Forelimb muscle (tissue), 1 donor: ENCODE measurements around the gene ECI1. TPM values are rescaled to one million over a fixed set of nuclear protein-coding genes. Genes with fewer than 3 reads are reported as not detected.

ENCODE experiments used
- DNase-seq: peaks from one replicate; pipeline ENCODE4 v3.0.0-alpha.2; 2013; ENCODE audit warnings: low read depth
- polyA plus RNA-seq: library from polyadenylated mRNA; unstranded; fragments of 120-200 nt; gene quantifications from one replicate; pipeline ENCODE4 v1.2.1, GENCODE V29; 2013; ENCODE audit not compliant: insufficient read length

ECI1 gene
- polyA plus RNA-seq, 1 donor: 56.3 TPM

DNA sequence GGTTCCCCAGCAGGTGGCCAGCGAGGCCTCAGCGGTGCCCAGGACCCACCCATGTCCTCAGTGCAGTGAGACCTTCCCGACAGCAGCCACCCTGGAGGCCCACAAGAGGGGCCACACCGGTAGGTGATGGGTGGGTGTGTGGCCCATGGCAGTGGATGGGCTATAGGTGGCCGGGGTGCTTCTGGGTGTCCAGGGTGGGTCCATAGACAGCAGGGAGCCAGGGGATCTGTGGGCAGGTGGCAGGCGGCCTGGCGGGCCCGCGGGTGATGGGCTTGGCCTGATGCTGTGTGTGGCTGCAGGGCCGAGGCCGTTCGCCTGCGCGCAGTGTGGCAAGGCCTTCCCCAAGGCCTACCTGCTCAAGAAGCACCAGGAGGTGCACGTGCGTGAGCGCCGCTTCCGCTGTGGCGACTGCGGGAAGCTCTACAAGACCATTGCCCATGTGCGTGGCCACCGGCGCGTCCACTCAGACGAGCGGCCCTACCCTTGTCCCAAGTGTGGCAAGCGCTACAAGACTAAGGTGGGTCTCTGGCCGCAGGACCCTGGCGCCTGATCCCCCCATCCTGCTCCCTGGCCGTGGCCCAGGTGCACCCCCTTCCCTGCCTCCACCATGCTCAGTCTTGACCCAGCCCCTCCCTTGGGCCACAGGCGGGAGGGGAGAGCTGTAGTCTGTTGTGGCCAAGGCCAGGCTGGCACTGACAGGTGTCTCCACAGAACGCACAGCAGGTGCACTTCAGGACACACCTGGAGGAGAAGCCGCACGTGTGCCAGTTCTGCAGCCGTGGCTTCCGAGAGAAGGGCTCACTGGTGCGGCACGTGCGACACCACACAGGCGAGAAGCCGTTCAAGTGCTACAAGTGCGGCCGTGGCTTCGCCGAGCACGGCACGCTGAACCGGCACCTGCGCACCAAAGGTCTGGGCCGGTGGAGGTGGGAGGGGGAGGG lies 17.2 kb downstream of the ECI1 start:
- no peak for DNase-seq

DNA sequence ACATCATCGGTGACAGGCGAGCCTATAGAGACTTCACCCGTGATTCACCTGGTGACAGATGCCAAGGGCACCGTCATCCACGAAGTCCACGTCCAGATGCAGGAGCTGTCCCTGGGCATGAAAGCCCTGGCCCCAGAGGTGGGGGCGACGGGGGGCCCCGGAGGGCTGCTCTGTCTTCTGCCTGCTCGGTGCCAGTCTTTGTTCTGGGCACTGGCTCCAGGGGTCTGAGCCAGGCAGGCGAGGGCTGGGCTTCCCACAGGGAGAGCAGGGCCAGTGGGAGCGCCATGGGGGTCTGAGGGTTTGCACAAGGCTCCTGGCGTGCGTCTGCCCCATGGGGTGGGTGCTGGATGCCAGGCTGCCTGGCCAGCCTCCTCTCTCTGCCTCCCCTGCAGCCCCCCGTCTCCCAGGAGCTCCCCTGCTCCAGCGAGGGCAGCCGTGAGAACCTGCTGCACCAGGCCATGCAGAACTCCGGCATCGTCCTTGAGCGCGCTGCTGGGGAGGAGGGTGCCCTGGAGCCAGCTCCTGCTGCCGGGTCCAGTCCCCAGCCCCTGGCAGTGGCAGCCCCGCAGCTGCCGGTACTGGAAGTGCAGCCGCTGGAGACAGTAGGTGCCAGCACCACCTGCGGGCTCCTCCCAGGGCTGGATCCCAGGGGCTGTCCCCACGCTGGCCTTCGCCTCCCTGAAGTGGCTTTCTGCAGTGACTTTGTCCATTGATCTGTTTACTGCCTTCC lies 18.2 kb downstream of the ECI1 start:
- no peak for DNase-seq

DNA sequence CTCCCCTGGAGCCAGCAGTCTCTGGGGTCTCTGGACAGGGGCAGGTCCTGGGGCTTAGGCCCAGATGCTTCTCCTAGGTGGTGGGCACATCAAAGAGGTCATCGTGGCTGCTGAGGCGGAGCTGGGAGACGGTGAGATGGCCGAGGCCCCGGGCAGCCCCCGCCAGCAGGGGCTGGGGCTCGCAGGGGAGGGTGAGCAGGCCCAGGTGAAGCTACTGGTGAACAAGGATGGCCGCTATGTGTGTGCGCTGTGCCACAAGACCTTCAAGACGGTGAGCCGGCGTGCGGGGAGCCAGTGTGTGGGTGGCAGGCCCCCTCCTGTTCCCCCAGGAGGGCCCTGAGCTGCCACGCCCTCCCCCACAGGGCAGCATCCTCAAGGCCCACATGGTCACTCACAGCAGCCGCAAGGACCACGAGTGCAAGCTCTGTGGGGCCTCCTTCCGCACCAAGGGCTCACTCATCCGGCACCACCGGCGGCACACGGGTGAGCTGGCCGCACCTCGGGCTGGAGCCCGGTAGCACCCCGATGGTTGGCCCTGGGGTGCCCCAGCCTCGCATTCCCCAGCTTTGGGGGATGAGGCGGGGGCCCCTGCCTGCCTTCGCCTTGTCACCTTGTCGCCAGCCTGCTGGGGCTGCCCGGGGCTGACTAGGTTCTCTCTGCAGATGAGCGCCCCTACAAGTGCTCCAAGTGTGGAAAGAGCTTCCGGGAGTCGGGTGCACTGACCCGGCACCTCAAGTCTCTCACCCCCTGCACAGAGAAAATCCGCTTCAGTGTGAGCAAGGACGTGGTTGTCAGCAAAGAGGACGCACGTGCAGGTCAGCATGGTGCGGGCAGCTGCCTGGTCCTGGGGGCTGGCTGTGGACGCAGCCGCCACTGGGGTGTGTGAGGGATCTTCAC lies 19.0 kb downstream of the ECI1 start:
- DNase-seq: no peak

DNA sequence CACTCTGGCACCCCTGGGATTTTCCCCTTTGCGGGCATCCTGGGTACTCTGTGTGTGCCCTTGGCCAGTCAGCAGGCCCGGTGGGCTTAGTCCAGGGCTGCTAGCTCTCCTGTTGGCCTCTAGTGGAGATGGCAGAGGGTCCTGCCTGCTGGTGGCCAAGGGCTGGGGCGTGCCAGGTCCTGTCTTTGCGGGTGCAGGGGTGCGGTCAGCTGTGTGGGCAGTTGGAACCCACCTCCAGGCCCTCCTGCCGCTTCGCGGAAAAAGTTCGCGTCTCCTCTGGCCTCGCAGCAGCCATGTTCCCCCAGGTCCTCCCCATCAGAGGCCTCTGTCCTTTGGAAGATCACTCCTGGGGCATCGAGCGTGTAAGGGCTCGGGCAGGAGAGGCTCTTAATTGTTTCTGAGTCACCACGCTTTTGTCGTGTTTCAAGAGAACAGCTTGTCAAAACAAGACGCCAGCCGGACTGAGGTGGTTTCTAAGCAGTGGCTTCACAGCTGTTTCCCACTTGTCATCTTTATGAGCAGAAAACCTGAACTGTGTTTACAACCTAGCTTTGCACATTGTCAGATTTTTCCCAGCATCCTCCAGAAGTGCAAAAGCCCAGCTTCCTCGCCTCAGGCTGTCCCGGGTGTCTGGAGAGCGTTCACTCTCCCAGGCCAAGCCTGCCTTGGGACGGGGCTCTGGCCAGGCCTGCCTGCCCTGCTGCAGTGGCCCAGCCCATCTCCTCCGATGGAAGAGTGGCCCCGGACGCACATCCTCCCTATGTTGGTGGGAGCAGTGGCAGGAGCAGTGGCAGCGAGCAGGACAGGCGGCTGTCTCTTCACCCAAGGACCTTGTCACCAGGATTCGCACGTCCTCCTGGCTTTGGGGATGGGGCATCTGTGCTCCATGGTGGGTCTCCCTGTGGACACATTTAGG lies 20.1 kb downstream of the ECI1 start:
- DNase-seq: no peak

DNA sequence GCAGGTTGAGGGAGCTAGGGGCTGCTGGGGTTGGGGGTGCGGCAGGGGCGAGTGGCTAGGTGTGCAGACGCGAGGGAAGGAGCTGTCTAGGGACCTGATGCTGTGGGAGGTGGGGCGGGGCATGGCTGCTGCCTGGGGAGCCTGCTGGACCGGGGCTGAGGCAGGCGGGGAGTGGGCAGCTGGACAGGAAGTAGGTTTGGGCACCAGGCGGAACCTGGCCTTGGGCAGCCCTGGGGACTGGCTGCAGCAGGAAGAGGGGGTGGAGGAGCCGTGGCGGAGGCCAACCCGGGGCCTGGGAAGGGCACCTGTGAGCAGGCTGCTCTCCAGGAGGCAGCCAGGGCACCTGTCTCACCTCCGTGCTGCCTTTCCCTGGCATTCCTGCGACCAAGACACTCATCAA lies 21.0 kb downstream of the ECI1 start:
- DNase-seq: no peak

DNA sequence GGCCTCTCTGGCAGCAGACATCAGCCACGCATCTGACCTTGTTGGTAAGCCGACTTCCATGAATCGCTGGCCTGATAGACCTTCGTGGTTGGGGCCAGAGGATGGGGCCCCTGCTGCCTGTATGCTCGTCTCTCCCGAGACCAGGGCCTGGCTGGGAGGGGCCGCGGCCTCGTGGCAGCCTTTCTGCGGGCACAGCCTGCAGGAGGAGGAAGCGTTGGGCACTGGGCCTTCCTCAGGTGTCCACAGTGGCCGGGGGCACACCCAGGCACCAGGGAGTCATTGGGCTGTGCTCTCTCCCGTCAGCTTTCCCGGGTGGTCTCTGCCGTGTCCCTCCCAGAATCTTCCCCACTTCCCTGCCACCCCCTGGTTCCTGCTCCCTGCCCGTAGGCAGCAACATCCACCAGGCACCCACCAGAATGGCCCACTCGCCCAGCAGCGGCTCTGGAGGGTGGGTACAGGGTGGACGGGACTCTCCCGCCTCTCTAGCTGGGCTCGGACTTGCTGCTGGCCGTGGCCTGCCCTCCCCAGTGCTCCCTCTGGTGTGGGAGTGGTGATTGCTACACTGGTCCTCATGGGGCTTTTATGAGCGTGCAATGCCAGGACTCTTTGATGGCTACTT lies 21.6 kb downstream of the ECI1 start:
- no peak for DNase-seq

DNA sequence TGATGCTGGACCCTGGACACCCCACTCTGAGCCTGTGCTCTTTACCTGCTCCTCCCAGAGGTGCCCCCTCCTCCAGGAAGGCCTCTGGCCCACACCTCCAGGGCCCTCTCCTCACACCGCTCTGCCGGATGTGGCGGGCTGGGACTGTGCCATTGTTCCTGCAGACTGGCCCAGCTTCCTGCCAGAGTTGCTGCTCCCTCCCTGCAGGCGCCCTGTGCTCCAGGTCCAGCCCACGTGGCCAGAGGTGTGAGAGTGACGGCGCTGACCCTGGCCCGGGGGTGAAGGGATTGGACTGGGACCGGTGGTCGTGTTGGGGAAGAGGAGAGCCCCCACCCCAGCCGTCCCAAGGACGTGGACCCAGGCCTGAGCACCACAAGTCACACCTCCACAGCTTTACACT lies 22.3 kb downstream of the ECI1 start:
- no peak for DNase-seq

DNA sequence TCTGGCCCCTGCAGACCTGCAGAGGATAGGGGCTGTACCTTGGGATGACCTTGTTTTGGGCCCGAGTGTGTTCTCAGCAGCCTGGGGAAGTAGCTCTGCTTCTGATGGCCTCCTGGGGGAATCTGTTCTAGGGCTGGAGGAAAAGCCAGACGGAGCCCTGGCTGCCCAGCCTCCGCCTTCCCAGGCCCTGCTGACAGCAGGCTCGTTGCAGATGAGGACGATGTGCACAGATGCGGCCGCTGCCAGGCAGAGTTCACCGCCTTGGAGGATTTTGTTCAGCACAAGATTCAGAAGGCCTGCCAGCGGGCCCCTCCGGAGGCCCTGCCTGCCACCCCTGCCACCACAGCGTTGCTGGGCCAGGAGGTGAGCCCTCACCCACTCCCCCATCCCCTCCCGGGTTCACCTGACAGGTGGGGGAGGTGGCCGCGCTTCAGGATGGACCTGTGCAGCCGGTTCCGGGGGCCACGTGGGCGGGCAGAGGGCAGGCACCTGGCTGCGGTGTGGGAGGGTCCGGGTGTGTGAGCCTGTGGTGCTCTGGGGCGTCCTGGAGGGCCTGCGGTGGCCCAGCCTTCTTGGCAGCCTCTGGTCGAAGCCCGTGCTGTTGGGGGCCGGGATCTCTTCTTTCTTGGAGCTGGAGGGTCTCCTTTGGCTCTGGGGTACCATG lies 23.1 kb downstream of the ECI1 start:
- no peak for DNase-seq

DNA sequence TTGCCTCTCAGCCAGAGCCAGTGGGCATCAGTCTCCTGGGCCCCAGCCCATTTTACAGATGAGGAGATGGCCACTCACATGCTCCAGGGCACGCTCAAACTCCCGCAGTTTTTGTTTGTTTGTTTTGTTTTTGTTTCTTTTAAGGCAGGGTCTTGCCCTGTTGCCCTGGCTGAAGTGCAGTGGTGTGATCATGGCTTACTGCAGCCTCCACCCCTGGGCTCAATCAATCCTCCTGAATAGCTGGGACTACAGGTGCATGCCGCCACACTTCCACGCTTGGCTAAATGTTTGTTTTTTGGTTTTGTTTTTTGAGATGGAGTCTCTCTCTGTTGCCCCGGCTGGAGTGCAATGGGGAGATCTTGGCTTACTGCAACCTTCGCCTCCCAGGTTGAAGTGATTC lies 24.5 kb downstream of the ECI1 start:
- no peak for DNase-seq

DNA sequence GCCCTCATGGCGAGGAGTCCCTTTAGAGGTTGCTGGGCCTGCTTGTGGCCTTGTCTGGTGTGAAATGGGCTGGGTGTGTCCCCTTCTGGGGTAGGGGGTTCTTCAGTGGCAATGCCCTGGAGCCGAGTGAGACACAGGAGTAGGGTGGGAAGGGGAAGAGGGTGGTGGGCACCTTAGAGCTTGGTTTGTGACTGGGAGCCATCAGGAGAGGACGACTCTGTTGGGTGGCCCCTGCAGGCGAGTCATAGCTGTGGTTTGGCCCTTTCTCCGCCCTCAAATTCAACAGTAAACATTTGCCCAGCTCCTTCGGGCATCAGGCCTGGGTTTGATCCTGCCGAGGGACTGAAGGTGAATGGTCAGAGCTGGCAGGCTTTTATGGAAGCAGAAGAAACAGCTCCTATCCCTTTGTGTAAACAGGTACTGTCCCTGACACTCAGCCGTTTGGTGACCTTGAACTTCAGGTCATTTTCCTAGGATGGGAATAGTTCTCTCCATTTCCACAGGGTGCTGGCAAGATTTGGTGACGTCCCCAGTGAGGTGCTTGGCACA lies 25.1 kb downstream of the ECI1 start:
- DNase-seq: no peak

DNA sequence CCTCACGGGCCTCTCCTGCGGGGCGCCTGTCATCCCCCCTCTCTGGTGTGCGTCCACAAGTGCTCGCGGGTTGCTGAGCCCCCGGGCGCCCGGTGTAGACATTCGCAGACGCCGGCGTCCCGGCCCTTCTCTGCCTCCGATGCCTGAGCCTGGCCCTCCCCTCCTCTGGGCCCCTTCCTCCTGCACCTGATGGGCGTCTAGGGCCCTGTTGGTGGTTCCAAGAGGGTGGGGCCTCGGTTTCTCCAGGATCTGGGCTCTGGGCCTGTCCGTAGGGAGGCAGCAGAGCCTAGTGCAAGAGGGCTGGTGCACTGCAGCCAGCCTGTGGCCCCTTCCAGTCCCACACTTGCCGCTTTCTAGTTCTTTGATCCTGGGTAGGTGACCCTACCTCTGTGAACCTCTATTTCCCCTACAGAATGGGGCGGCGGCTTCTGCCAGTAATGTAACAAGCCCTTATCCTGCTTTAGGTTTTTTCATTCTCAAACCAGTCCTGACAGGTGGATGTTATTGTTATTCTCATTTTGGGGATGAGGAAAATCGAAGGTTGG lies 27.4 kb downstream of the ECI1 start:
- no peak for DNase-seq

DNA sequence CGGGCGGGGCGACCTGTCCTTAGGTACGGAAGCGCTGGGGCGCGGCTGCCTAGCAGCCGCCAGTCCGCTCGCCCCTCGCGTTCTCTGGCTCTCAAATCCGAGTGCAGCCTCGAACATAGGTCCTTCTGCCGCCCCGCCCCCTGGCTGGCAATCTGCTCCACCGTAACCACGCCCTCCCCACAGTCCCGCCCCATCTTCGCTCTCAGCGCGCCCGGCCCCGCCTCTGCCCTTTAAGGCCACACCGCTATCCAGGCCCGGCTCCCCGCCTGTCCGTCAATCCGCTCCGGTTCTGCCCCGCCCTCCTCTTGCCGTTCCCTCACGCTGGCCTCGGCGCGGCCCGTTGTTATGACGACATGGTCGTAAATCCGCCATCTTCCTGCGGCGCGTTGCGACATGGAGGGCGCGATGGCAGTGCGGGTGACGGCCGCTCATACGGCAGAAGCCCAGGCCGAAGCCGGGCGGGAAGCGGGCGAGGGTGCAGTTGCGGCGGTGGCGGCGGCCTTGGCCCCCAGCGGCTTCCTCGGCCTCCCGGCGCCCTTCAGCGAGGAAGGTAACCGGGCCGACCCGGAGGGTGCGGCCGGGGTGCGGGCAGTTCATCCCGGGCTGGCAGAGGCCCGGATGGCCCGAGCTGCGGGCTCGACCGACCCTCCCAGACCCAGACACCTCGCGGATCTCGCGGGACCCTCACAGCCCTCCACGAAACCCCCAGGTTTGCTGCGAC lies 28.0 kb downstream of the ECI1 start, which contains the start of gene E4F1:
E4F1 (plus strand) TSS at position 371 of the 721 bp plus-strand sequence; CDS start at position 394, 23 bp downstream.
- peak; percentile 95 for DNase-seq

DNA sequence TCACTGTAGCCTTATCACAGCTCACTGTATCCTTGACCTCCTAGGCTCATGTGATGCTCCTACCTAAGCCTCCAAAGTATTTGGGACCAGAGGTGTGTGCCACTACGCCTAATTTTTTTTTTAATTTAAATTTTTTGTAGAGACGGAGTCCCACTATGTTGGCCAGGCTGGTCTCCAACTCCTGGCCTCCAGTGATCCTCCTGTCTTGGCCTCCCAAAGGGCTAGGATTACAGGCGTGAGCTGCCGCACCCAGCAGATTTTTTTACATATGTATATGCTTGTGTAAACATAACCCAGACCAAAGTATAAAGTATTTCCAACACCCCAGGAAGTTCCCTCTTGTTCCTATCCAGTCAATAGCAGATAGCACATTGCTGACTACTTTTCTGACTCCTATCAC lies 35.1 kb downstream of the ECI1 start:
- no peak for DNase-seq

DNA sequence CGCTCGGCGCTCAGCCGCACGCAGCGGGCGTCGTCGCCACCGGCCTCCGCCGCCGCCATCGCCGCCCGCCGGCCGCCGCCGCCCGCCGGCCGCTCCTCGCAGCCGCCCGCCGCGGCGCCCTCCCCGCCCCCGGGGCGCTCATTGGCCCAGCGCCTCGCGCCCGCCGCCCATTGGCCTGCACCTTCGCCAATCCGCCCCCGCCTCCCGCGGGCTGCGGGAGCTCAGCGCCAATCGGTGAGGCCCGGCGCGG lies 36.7 kb downstream of the ECI1 start, which contains the start of gene PGP:
PGP (minus strand) TSS at position 122 of the 250 bp plus-strand sequence; CDS start at position 59, 63 bp downstream.
- no peak for DNase-seq

DNA sequence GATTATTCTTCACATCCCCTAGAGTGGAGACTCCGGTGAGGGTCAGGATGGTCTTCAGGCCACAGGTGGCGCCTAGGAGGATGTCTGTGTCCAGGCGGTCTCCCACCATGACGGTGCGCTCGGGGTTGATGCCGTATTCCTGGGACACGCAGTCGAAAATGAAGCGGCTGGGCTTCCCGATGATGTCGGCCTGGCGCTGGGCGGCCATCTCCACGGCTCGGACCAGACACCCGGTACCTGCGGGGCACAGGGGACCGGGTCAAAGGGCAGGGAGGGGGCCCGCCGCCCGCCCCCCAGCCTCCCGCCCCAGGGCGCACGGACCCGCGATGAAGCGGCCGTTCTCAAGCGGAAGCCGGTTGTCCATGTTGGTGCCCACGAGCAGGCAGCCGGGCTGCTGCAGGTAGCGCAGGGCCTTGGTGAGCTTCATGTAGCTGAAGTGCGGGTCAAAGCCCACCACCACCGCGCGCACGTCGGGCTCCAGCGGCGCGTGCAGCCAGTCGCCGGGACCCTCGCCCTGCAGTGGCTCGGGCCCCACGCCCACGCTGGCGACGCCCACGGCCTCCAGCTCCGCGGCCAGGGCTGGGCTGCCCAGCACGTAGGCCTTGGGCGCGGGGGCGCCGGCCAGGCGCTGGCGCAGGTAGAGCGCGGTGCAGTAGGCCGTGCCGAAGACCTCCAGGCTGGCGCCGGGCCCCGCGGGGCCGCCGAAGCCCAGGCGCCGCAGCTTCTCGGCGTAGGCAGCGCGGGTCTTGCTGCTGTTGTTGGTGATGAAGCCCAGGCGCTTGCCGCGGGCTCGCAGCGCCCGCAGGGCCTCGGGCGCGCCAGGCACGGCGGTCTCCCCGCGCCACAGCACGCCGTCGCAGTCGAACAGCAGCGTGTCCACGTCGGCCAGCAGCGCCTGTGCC lies 37.3 kb downstream of the ECI1 start:
- DNase-seq: no peak

DNA sequence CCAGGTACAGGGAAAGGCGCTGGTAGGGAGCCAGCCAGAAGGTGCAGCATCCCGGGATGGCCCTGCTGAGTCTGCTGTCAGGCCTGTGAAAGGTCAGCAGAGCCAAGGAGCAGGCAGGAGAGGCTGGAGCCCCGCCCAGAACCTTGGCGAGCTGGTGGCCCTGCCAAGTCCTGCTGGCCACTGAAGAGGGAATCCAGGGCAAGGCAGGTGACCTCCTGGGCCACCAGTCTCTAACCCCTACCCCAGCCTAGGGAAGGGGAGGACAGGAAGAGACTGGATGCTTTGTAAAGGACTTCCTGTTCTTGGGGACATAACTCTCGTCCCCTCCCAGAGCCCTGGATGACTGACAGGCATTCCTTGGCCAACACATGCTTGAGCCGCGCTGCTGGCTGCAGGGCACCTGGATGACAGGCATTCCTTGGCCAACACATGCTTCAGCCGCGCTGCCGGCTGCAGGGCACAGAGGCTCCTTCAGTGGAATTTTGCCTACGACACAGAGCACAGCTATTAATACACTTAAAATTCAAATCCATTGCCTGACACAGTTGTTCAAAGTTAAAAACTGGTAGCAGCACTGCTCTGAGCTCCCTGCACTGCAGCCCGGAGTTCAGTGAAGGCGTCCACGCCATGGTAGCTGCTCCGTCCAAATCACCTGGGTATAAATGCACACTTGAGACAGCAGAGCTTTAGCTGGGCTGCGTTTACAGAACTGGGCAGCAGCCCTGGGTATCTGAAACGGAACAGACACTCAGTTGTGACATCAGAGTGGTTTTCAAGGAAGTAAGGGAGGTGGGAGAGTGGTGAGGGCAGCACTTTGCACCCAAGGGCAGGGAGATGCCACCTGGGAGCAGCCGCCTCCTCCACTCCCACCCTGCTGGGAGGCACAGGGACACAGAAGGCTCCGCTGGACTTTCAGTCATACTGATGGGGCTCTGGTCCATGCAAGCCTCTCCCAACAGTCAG lies 38.7 kb downstream of the ECI1 start:
- no peak for DNase-seq
